ENCODE measurements around the gene APOL5.
"Not testable (repeated sequence)": the region's sequence is repeated elsewhere in the genome, so short reads cannot be mapped to it uniquely, and the experiment has no call there.

Gene APOL5, protein sequence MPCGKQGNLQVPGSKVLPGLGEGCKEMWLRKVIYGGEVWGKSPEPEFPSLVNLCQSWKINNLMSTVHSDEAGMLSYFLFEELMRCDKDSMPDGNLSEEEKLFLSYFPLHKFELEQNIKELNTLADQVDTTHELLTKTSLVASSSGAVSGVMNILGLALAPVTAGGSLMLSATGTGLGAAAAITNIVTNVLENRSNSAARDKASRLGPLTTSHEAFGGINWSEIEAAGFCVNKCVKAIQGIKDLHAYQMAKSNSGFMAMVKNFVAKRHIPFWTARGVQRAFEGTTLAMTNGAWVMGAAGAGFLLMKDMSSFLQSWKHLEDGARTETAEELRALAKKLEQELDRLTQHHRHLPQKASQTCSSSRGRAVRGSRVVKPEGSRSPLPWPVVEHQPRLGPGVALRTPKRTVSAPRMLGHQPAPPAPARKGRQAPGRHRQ

DNA sequence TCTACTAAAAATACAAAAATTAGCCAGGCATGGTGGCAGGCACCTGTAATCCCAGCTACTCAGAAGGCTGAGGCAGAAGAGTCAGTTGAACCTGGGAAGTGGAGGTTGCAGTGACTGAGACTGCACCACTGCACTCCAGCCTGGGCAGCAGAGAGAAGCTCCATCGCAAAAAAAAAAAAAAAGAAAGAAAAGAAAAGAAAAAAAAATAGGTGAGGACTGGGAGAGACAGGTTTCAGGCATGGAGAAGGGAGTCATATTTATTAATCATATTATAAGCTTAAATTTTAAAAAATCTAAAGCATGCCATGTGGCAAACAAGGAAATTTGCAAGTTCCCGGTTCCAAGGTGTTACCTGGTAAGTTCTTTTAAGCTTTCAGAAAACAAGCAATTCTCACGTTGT is at the start of gene APOL5:
Gene APOL5 (plus strand): TSS at position 301 of the 400 bp plus-strand sequence. CDS start 0 bp downstream, at position 301.
- DNase-seq (ENCODE audit: low spot score) = no peak

DNA sequence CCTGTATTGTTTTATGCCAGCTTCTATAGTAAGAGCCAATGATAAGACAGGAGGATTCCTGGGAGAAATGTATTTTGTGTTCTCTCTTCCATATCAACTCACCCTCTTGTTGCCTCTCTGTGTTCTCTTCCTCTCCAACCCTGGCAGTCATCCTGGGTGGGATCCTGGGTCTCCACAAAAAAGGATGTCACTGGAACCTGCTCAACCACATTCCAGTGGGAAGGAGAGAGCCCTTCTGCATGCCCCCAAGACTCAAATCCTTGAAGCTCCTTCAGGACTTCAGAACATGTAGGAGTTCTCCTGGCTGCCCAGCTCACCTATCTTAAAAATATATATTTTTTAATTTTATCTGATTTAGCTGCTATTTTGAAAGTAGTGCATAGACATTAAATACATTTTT is 43.3 kb upstream of the APOL5 start:
- no peak for DNase-seq (ENCODE audit: low spot score)

- not testable (repeated sequence) for DNase-seq (ENCODE audit: low spot score)
Measured at GRCh38 chr22:35676065-35676464, 41.6 kb upstream of the APOL5 start.

DNA sequence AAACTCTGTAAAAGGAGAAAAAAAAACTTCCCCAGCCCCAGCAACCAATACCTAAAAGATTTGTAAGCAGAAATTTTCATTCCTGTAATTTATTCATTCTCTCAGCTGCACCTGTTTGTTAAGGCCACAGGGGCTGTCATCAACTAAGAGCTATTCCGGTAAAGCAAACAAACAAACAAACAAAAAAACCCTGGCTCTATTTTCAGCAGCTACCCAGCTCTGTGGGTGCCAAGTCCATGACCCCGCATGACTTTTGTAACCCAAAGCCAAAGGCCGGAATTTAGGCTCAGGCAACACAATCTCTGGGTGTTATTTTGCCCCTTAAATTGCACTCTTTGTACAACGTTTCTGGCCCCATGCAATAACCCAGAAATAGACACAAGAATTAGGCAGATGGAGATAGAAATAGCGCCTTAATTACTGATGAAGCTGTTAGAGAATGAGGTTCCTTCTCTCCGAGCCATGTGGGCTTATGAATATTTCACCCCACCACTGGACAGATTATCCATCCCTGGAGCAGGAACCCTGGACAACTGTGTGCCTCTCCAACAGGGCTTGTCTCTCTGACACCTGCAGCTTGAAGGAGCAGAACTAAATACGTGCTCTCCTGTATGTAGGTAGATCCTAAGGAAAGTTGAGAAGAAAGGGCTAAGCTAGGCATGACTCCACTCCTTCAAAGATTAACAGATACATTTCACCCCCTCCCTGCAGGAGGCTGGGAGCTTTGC is 40.0 kb upstream of the APOL5 start:
- DNase-seq (ENCODE audit: low spot score) = no peak

- DNase-seq (ENCODE audit: low spot score) = no peak
Measured at GRCh38 chr22:35678836-35679235, 38.8 kb upstream of the APOL5 start.

- not testable (repeated sequence) for DNase-seq (ENCODE audit: low spot score)
Measured at GRCh38 chr22:35679492-35679891, 38.2 kb upstream of the APOL5 start.

DNA sequence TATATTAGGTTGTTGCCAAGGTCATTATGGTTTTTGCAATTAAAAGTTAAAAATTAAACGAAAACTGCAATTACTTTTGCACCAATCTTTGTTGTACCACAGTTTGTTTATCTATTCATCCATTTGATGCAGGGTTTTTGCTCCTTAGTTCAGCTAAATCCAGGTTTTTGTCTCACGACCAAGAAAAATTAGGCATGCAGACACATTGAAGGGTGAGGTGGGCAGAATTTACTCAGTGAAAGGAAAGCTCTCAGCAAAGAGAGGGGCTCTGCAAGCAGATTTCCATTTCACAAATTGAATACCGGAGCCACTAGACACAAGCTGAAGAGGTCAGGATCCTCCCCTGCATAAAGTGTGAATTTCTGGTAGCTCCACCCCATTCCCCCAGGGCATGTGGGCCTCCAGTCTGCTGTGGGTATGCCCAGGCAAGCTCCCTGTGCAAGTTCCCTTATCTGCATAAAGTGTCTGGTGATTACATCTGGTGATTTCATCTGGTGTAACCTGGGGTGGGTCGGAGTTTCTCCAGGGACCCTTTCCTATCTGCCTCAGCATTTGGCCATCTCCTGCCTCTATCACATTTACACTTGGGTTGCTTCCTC is 36.1 kb upstream of the APOL5 start:
- no peak for DNase-seq (ENCODE audit: low spot score)

GRCh38 chr22:35683560-35683959 is 34.1 kb upstream of the APOL5 start:
- no peak for DNase-seq (ENCODE audit: low spot score)

DNA sequence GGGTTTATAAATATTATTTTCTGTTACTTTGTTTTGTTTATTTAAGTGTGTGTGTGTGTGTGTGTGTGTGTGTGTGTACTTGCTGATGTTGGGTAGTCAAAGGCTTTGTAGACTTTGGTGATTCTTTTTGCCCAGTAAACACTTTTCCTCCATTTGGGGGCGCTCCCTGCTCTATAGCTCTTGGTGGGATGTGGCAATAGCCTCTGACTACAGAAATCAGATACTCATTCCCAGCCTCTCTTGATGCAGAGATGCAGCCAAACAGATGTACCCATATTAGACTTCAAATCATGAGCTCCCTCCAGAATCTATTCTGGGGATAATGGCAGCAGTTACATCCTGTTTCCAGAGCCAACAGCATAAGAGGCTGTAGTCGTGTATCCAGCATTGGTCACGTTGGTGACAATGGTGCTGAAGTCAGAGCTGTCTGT is 33.4 kb upstream of the APOL5 start:
- peak; percentile 41 for DNase-seq (ENCODE audit: low spot score)

GRCh38 chr22:35684732-35685131 is 32.9 kb upstream of the APOL5 start:
- DNase-seq (ENCODE audit: low spot score) = no peak

GRCh38 chr22:35685731-35686130 is 31.9 kb upstream of the APOL5 start:
- DNase-seq (ENCODE audit: low spot score) = no peak

DNA sequence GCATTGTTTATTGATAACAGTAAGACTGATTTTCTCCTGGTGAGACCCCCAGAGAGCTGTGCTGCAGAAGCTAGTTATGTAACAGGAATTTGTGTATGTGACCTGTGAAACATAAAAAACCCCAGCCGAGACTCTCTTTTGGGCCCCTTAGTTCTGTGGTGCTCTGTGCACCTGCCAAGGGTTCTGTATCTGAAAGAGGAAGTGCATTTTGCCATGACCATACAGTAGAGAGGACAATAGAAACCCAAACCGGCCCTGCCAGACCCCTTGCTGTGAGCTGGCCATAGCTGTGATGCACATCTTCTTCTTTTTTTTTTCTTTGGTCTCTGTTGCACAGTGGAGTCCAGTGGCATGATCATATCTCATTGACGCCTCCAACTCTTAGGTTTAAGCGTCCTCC is 31.4 kb upstream of the APOL5 start:
- DNase-seq (ENCODE audit: low spot score) = no peak

DNA sequence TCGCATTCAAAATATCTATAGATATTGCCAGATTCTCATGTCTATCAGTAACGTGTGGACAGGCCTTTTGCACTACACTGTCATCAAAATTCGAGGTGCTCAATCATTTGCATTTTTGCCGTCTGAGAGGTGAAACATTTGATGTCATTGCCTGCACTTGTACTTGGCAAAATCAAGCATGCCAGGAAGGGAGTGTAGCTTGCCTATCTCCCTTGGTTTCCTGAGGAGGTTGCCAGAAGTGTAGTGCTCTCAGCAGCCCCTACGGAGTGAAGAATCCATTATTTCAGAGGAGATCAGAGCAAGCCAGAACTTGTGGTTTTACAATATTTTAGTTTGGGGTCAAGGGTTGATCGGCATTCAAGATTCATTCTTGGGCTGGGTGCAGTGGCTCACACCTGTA is 30.2 kb upstream of the APOL5 start:
- DNase-seq (ENCODE audit: low spot score) = no peak

DNA sequence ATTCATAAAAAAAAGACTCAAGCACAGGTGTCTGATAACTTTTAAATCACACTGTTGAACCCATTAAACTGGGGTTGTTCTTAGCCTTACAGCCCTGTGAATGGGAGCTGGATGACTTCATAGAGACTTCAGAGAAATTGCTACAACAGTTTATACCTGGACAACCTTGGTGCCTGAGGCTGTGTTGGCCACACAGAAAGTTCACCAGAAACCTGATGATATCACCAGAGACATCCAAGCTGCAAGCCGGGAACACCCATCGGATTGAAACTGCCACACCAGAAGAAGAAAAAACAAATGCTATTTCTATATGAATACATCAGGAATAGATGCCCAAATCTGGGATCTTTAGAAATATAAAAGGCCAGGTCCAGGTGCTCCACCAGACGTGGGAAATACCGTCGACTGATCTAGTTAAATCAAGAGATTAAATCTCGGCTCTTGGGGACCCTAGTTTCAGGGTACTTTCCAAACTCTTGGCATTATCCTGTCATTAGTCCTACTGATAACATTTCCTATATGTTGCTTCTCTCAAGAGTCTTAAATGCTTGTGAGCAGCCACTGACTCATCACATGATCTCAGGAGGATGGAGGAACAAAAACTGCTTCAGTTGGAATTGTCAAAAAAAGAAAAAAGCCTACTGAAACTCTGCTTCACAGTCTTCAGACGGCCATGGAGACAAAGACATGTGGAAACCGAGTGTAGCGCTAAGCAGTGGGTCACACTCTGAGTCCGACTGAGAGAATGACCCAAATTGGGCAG is 28.6 kb upstream of the APOL5 start:
- no peak for DNase-seq (ENCODE audit: low spot score)

- DNase-seq (ENCODE audit: low spot score) = no peak
Measured at GRCh38 chr22:35690001-35690400, 27.7 kb upstream of the APOL5 start.

- DNase-seq (ENCODE audit: low spot score) = no peak
Measured at GRCh38 chr22:35695202-35695601, 22.5 kb upstream of the APOL5 start.

GRCh38 chr22:35697142-35697541 is 20.5 kb upstream of the APOL5 start:
- DNase-seq (ENCODE audit: low spot score) = no peak

- not testable (repeated sequence) for DNase-seq (ENCODE audit: low spot score)
Measured at GRCh38 chr22:35699852-35700251, 17.8 kb upstream of the APOL5 start.

DNA sequence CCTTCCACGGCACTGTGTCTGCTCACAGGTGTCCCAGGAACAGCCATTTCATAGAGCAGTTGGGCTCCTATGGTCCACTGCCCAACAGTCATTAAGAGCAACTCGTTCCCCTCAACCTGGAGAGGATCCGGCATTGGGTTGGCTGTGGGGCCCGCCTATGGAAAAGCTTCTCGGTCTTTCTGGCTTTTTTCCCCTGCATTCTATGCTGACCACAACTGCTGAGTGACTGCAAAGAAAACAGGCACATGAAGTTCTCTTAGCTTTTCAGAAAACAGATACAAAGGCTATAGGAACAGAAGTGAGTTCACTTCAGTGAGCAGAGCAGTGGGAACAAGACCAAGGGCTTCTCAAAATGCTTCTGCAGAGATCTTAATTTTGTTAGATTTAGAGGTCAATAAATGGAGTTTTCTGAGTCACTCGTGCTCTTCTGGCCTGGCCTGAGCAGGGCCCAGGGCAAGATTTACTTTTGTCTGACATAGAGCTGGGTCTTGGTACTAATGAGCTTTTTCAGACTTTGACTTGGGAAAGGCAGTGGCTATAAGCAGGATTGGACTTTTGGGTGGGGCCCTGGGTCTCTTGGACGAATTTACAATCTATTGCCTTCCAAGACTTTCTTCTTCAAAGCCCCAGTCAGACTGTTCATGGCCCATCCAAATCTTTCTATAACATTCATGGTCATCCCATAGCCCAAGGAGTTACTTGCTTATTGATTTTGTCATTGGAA is 13.6 kb upstream of the APOL5 start:
- DNase-seq (ENCODE audit: low spot score) = no peak

DNA sequence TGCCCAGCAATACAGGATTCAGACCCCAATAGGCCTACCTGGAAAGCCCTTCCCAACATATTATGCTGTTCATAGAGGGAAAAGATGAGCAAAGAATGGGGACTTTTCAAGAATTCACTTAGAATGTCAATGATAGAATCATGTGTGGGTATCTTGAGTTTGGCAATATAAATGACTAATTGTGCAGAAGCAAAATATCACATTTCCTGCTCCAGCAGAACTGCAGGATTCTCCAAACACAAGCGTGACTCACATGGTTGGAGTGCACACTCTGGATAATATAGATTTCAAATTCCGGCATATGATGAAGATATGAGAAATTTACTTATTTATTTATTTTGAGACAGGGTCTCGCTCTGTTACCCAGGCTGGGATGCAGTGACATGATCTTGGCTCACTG is 12.5 kb upstream of the APOL5 start:
- no peak for DNase-seq (ENCODE audit: low spot score)

DNA sequence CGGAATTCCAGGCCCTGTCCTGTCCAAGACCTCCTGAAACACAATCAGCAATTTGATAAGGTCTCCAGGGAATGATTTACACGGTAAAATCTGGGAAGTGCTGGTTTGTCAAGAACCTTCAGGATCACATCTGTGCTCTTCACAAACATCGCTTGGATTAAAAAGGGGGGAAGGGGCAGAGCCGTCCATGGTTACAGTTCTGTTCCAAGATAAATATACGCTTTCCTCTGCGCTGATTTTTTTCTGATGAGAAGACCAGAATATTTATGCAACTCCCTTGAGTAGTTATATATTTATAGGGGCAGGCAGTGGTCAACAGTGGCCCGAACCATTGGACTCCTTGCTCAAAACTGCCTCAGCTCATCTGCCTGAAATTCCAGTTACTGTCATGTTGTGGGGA is 9.2 kb upstream of the APOL5 start:
- no peak for DNase-seq (ENCODE audit: low spot score)
